HG02943 (cell line): ENCODE results near the gene CGREF1.
A peak's percentile ranks its signal among the peaks of the same experiment; 100 is the strongest.
"Not testable (repeated sequence)": the region's sequence is repeated elsewhere in the genome, so short reads cannot be mapped to it uniquely, and the experiment has no call there.

Experiments
- ATAC-seq: cut with Tn5 transposase; IDR thresholded peaks from one replicate; pipeline ENCODE4 v1.9.1; 2021; ENCODE audit warnings: mild to moderate bottlenecking, low read depth, moderate library complexity; ENCODE audit not compliant: unreplicated experiment

CGREF1 gene

DNA sequence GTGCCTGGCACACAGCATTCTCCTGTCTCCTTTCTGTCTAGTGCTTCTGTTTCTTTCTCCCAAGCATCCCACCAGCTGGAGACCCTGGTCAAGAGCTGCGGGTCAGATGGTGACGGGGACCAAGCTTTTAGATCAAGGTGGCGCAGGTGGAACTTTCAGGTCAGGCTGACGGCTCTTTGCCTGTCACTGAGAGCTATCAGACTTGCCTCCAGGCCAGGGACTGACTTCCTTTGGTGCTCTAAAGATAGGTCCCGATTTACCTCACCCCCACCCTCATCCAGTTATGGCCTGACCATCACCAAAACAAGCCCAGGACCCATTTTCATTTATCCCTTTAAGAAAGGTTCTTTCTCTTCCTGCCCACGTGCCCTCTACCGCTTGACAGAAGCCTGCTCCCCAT lies 41.7 kb downstream of the CGREF1 start:
- no peak for ATAC-seq

DNA sequence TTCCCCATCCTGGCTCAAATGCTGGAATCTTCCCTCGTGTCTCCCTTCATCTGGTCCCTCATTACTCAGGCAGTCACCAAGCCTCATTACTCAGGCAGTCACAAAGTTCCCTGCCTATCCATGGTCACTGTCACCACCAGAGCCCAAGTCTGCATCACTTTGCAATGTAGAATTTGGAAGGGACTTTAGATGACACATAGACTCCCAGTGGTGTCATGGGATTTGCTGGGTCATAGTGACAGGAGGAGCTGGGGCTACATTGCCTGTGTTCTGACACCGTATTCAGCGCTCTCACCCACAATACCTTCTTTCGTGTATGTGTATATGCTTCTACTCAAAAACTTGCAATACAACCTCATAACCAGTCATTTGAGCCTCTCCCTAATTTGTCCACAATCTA lies 42.6 kb downstream of the CGREF1 start:
- ATAC-seq = no peak

DNA sequence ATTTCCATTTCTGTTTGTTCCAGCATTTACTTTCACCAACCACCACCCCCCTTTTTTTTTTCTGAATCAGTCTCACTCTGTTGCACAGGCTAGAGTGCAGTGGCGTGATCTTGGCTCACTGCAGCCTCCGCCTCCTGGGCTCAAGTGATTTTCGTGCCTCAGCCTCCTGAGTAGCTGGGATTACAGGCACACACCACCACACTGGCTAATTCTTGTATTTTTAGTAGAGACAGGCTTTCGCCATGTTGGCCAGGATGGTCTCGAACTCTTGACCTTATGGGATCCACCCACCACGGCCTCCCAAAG lies 43.4 kb downstream of the CGREF1 start:
- ATAC-seq = not testable (repeated sequence)

DNA sequence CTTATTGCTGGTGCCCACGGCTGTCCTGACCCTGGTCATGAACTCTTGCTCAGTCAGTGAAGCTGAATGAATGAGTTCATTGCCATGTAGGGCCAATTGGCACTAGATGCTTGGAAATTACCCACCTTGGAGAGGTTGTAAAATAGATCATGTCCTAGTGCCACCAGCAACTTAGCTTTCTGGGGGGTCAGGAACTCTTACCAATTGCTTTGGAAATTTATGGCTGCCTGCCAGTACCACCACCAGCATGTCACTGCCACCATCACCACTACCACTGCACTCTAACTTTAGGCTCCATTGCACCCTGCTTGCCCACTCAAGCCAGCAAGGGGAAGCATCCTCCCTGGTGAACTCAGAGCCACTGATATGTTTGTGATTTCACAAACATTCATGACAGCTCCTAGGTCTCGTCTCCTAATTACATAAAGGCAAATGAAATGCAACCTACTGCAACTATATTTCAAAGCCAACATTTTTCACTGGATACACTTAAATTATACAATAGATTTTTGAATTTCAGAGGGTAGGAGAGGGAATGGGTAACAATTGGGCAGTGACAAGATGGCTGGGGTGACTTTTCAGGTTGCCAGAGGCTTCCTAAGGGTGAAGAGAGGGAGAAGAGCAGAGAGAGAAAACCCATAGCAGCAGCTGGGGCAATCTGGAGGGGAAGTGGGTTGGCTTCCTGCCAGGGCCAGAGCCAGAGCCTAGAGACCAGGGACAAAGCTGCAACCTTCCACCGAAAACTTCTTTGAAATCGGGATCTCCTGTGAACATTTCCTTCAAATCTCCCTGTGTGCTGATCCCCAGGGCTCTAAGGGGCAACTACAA lies 44.0 kb downstream of the CGREF1 start:
- ATAC-seq = no peak

DNA sequence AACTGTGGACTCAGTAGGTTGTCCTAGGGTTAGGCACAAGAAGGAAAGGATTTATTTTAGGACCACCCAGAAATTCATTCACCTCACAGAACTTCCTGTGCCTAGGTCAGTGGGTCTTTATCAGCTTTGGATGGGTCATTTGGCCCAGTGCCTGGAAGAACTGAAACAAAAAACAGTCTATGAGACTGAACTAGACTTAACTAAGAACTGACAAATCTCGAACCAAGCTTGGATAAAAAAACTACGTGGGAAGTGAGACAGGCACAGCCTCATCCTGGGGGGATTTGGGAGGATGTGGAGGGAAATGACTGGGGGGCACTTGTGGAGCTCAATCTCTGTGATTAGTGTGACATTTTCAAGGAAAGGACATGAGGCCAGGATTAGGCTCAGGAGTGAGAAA lies 45.1 kb downstream of the CGREF1 start:
- no peak for ATAC-seq

DNA sequence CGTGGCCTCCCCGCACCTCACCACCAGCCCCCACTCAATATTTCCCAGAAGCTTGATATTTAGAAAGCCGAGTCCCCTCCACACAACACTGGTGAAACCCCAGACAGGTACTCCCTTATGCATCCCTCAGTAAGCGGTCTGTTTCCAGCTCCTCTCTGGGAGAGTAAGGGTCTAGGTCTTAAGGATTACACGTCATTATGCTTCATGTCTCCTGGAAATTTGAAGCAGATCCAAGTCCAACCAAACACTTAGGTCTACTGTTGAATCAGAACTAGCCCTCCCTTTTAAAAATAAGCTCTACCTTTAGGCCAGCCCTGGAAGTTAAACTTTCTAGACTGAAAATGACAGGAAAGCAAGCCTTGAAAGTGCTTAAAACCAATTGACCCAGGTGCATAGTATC lies 46.0 kb downstream of the CGREF1 start:
- ATAC-seq = no peak

DNA sequence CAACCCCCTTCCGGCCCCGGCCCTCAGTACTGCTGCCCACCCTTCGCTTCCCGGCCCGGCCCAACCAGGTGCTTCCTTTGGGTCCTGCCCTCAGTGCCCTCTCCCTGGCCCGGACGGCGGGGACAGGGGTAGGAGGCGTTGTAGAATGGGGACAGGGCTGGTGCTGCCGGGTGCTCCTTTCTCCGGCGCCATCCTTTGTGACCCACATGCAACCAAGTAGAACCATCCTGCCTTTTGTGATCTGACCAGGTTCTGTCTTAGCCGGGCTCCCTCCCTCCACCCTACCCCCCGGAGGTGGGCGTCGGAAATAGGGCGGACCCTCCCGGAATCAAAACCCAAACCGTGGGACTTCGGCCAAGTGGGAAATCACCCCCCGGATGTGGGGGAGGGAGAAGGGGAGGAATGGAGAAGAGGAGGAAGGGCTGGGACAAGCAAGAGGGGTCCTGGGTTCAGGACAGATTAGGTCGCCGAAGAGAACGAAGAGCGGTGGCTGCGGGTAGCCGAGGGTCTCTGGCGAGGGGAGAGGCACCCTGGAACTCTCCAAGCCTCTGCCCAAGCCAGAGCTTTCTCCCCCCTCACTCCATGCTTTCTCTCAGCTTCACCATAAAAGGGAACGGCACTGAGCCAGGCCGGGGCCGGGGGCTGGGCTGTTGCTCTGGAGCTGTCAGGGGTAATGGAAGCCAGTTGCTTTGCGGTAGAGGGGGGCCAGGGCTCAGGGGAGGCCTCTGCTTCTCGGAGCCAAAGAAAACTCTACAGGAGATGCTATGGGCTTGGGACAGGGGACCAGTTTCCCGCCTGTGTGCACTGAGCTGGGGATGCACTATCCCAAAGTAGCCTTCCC lies 46.7 kb downstream of the CGREF1 start:
- ATAC-seq = peak; percentile 14

DNA sequence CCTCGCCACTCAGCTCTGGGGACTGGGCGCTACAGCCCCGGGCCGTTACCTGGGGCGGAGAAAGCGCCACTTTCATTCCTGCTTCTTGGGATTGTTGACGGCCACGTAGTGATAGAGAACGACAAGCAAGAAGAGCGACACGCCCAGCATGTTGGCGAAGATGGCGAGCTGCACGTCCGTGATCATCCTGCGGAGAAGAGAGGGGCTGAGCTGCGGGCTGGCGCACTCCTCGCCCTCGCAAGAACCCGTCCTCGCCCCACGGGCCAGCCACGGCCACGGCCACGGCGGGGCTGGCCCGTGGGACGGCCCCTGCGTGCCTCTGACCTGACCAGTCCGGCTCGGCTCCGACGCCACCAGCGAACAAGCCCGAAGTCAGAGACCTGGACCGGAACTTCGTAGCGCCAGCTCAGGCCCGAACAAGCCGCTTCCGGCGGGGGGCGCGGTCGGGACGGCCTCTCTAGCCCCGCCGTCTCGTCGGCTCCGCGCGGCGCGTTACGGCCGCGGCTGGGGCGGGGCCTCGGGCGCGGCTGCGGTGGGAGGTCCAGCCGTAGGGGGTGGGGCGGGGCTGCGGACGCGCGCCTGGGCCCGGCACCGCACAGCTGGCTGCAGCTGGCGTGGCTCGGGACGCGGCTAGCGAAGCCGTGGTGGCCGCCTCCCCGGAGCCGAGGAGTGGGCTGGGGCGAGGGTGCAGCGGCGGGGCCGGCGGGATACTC lies 47.5 kb downstream of the CGREF1 start, which contains the start of gene OST4:
OST4 (minus strand) TSS at position 378 of the 713 bp plus-strand sequence.
- peak; percentile 78 for ATAC-seq

DNA sequence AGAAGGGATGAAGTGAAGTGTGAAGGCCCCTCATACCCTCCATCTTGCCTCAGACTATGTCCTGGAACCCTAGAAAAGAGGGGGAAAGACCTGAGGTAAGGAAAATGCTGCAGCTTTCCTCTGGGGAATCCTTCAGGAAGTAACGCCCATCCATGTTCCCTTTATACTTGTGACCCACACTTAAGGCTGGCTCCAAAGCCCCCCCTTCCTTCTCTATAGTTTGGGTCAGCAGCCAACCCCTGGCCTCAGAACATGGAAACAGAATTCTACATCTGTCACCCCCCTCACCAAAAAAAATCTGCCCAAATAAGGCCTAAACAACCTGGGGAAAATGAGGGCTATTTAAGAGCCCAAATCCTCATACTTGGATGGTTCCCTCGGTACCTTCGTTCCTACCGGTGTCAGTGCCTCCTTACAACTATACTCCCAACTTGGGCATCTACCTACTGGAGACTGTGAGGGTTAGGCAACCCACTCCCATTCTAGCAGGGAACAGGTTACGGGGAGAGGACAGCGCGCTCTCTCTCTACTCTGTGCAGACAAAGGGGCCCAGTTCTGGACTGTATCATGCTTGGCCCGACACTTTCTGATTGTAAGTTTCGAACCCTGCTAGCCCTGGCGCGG lies 48.2 kb downstream of the CGREF1 start:
- ATAC-seq = no peak

DNA sequence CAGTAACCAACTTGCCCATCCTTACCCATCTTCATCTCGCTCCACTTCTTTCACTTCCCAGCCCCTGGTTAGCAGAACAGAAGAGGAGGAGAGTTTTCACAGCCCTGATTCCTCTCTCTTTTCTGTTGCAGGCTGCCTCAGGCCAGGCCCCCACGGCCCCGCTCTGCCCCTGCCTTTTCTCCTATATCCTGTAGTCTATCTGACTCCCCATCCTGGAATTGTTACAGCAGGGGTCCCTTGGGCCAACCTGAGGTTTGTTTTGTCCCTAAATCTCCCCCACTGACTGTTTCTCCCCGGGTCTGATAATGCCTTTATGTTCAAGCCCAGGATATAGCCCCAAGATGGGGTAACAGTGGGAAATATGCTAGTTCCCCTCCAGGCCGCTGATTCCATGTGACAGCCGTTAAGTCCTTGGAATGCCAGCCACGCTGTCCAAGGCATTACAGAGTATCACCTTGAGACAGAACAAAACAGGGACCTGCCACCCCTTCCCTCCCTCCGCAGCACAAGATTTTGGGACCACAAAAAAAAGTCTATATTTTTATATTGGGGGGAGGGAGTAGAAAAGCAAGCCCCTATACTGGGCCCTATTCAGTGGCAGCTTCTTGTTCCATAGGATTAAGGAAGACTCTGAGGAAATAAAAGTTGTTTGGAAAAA lies 48.8 kb downstream of the CGREF1 start:
- ATAC-seq = no peak

DNA sequence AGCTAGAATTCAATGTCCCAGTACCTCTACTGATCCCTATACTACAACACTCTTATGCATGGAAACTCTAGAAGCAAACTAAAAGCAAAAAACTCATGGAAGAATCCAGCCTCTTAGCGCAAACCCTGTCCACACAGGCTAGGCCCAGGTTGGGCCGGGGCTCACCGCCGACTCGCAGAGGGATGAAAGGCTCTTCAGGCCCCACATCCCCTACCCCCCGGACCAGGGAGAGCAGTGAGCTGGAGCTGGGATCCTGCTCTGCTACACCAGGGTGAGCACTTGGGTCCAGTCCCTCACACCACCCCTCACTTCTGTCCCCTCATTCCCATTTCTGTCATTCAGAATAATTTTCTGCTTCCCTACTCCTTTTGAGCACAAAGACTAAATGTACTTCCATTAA lies 49.5 kb downstream of the CGREF1 start:
- no peak for ATAC-seq

DNA sequence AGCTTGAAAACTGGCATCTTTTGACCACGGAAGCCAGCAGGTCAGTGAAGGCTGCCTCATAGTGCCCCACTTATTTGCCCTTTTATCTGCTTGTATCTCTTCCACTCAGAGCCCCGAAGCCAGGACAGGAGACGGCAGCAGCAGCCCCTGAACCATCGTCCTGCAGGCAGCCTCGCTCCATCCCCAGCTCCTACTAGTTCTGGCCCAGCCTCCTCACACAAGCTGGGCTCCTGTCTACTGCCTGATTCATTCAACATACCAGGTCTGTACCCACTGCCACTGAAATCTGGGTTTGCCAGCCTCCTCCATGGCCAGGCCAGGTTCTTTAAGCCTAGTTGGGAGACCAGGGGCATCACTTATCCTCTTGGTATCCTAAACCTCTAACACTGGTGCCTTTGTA lies 51.5 kb downstream of the CGREF1 start:
- no peak for ATAC-seq

DNA sequence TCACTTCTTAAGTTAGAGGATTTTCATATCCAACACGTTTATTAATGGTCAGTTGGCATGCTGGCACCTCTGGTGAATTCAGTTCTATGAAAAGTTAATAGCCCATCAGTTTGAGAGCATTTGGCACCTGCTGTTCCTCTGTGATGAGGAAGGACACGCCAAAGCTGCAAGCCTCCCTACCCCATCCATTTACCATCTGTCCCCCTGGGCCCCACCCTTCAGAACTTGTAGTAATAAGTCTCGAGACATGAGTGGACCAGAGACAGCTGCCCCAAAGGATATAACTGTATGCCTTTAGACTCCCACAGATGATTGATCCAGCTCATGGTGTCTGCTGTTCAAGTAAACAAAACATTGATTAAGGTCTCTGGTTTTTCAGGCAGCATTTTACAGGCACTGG lies 53.8 kb downstream of the CGREF1 start:
- no peak for ATAC-seq

DNA sequence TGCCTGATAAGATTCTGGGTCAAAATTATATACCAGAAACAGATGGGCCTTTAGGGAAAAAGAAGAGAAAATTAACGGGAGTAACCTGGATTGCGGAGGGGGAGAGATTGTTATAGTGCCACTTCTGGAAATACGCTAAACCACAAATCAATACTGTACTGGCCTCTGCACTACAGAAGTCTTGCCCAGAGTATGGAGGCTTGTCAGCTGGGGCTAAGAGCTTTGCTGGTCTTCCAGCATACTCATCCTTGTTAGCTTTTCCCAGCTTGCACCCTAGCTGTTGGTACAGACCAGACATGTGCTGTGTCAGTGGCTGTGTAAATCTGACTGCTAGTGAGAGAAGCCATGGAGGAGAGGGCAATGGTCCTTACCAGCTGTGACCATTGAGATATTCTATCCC lies 58.6 kb downstream of the CGREF1 start:
- ATAC-seq = no peak

DNA sequence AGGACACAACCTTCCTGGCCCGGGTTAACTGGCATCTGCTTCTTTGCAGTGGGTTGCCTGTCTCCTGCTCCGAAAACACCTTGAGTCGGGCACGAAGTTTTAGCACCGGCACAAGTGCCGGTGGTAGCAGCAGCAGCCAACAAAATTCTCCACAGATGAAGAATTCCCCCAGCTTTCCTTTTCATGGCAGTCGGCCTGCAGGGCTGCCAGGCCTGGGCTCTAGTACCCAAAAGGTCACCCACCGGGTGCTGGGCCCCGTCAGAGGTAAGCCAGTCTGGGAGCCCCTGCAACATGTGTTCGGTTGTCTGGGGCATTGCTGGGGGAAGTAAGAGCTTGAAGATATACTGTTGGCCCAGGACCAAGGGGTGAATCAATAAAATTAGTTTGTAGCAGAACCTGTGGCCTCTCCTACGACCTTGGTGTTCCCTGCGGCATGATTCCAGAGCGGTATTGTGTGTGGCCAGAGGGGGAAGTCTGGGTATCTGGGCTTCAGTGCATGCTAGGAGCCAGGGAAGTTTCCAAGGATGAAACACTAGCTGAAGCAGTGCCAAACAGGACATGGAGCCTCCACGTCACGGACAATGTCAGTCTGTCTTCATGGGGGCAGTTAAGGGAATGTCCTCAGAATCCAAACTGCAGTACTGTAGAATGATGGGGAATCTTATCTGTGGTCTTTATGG lies 59.6 kb downstream of the CGREF1 start:
- ATAC-seq = no peak

DNA sequence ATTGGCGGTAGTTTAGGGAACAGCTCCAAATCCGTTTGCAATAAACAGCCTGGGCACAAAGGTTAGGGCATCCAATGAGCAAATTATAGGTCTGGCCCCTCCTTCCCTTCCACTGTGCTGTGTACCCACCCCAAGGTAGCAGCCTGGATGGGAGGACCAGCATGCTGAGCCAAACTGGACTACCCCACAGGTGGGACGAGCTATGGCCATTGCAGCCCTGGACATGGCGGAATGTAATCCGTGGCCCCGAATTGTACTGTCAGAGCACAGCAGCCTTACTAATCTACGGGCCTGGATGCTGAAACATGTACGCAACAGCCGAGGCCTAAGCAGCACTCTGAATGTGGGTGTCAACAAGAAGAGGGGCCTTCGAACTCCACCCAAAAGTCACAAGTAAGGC lies 60.7 kb downstream of the CGREF1 start:
- no peak for ATAC-seq

DNA sequence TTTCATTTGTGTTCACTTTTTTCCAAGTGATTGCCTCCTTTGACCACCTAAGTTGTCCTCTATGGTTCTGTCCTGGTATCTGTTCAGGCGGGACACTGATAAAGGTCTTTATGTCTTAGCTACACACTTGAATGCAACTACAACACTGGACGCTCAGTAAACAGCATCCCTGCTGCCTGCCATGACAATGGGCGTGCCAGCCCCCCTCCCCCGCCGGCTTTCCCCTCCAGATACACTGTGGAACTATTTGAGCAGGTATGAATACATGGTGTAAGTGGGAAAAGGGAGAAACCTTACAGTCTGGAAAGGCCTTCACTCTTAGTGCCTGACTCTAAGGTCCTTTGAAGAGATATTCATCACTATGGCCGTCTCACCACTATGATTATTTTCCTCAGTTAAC lies 61.7 kb downstream of the CGREF1 start:
- no peak for ATAC-seq

DNA sequence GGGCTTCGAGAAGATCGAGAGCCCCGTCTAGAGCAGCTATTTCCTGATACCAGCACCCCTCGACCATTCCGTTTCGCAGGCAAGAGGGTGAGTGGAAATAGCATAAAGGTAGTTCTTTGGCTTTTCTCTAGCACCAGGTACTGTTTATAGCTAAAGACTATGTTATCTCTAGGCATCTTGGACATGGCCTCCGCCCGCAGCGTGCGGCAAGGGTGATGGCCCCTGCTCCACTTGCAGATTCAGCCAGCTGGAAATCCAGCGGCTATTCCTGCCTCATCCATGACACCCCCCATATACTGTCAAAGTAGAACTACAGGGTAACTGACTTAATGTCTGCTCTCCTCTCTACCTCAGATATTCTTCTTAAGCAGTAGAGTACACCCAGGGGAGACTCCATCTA lies 64.2 kb downstream of the CGREF1 start:
- ATAC-seq = no peak

DNA sequence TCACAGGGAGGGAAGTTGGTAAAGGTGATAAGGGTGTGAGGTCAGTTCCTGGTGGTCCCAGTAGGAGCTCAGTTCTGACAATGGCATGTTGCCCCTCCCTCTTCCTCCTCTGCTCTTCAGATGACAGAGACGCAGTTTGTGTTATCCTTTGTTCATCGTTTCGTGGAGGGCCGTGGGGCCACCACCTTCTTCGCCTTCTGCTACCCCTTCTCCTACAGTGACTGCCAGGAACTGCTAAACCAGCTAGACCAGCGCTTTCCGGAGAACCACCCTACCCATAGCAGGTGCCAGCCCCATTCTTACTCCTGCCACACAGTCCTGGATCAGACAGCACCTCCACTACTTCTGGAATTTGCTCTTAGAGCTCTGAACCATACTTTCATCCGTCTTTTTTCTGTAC lies 65.2 kb downstream of the CGREF1 start:
- no peak for ATAC-seq

DNA sequence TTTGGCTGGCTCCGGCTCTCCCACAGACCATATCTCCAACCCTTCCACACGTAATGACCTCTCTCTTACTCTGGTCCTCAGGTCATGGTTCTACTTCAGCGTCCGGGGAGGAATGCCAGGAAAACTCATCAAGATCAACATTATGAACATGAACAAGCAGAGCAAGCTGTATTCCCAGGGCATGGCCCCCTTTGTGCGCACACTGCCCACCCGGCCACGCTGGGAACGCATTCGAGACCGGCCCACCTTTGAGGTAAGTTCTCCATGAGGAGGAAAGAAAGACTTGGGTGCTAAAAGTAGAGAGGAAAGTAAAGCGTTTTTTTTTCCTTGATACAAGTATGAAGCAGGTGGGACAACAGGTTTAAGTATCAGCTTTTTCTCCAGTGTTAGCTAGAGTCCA lies 65.6 kb downstream of the CGREF1 start:
- no peak for ATAC-seq
